Vagina (tissue), 2 donors: ENCODE results near the gene ITIH3. TPM values are rescaled to one million over a fixed set of nuclear protein-coding genes. Genes with fewer than 3 reads are reported as not detected.

Experiments used
- DNase-seq, 2 donors: peaks; one replicate each; pipeline ENCODE4 v3.0.0-alpha.2; 2017; ENCODE audit errors: extremely low spot score in 2 of 2
- H3K27ac ChIP-seq: fragments of 200-600 bp; sonication (generic); one replicate; pipeline ENCODE4 v1.5.1; 2019
- H3K27me3 ChIP-seq: fragments of 200-600 bp; sonication (generic); one replicate; pipeline ENCODE4 v1.5.1; 2019
- H3K36me3 ChIP-seq, 2 donors: fragments of 200-600 bp; sonication (generic); one replicate each; pipeline ENCODE4 v1.5.1; 2017 to 2019
- H3K4me1 ChIP-seq: fragments of 200-600 bp; sonication (generic); one replicate; pipeline ENCODE4 v1.5.1; 2019
- H3K4me3 ChIP-seq, 2 donors: fragments of 200-600 bp; sonication (generic); 1 replicate in 1 of 2; 2 replicates in 1 of 2; pipeline ENCODE4 v1.5.1; 2016 to 2019
- H3K9me3 ChIP-seq: fragments of 200-600 bp; sonication (generic); one replicate; pipeline ENCODE4 v1.5.1; 2019
- POLR2A ChIP-seq, 2 donors: fragments of 450-650 bp; IDR thresholded peaks; one replicate each; pipeline ENCODE4 v1.6.1; 2017; ENCODE audit warnings: antibody characterized with exemption in 2 of 2, mild to moderate bottlenecking in 2 of 2, moderate library complexity in 2 of 2
- POLR2AphosphoS5 ChIP-seq, 2 donors: sonication (generic); formaldehyde crosslinking; IDR thresholded peaks; one replicate each; pipeline ENCODE4 v1.9.0; 2017; ENCODE audit warnings: antibody characterized with exemption in 2 of 2, mild to moderate bottlenecking in 2 of 2, low read depth in 1 of 2; ENCODE audit not compliant: insufficient read depth in 1 of 2
- intact Hi-C: fragments of 100-400 bp; cut with DNase I; formaldehyde crosslinking; loops from one replicate; pipeline ENCODE4 v1.15.1; 2023
- total RNA-seq: library from RNA; depleted of rRNA; stranded (reverse); fragments of >200 nt; gene quantifications from one replicate; pipeline ENCODE4 v1.2.3, GENCODE V29; 2016
- TF ChIP-seq, protein P1 (sequence below), 3 experiments: fragments of 450-650 bp in 2 of 3; fragments of 200-600 bp in 1 of 3; sonication (generic) in 1 of 3; IDR thresholded peaks; one replicate each; pipeline ENCODE4 v1.5.1; 2017 to 2019; ENCODE audit warnings: antibody characterized with exemption in 3 of 3, mild to moderate bottlenecking in 2 of 3, moderate library complexity in 2 of 3

Gene ITIH3
- total RNA-seq, 1 donor from 2014 or later, result 7.6 TPM

DNA sequence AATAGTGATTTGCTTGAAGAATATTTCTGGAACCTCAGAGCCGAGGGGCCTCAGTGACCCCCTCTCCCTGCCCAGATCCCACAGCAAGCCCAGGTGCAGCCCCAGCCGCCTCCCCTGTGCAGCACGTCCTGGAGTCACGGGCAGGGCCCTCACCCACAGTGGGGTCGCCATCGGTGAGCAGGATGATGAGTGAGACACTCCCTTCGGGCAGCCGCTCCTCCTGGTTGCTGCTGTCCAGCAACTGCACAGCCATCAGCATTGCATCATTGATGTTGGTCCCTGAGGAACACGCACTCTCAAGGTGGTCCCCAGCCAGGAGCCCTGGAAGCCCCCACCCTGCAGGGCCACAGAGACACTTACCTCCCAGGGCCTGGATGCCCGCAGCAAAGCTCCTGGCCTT is 29.4 kb downstream of the ITIH3 start:
- Histone ChIP-seq H3K27me3 (no peaks in the 10 kb centered on the region), H3K36me3 (no peaks in the 10 kb centered on the region), H3K27ac (no peak overlapping the region), H3K4me1 (no peaks in the 10 kb centered on the region), H3K9me3 (no peaks in the 10 kb centered on the region), H3K4me3 (no peak overlapping the region)
- intact Hi-C loops, result no loop called here
- no peak for TF ChIP-seq POLR2AphosphoS5 (IDR thresholded peaks at IDR 0.05; ENCODE audit: insufficient read depth in 1 of 2, low read depth in 1 of 2)
- TF ChIP-seq, protein P1, sequence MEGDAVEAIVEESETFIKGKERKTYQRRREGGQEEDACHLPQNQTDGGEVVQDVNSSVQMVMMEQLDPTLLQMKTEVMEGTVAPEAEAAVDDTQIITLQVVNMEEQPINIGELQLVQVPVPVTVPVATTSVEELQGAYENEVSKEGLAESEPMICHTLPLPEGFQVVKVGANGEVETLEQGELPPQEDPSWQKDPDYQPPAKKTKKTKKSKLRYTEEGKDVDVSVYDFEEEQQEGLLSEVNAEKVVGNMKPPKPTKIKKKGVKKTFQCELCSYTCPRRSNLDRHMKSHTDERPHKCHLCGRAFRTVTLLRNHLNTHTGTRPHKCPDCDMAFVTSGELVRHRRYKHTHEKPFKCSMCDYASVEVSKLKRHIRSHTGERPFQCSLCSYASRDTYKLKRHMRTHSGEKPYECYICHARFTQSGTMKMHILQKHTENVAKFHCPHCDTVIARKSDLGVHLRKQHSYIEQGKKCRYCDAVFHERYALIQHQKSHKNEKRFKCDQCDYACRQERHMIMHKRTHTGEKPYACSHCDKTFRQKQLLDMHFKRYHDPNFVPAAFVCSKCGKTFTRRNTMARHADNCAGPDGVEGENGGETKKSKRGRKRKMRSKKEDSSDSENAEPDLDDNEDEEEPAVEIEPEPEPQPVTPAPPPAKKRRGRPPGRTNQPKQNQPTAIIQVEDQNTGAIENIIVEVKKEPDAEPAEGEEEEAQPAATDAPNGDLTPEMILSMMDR (IDR thresholded peaks at IDR 0.05), result no peak
- no peak for TF ChIP-seq POLR2A (IDR thresholded peaks at IDR 0.05)
- DNase-seq, result no peak

DNA sequence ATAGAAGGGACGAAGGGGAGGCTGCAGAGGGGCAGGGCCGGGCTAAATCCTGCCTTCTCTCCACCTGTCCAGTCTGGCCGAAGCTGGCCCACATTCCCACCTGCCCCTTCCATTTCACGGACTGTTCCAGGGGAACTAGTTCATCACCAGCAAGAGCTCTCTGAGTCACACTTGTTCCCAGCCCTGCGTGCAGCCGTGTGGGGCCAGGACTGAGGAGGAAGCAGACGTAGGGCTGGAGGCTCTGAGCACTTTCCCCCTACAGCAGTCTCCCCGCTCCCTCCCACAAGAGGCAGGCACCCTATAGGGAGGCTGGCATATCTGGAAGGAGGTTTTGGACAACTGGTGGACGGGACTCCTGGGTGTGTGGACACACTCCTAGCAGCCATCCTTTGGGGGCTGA is 32.8 kb downstream of the ITIH3 start:
- H3K27ac ChIP-seq, result no peak overlapping the region
- H3K27me3 ChIP-seq, result no peaks in the 10 kb centered on the region
- DNase-seq, result no peak
- no peaks in the 10 kb centered on the region for H3K9me3 ChIP-seq
- no peaks in the 10 kb centered on the region for H3K36me3 ChIP-seq
- H3K4me1 ChIP-seq, result peaks cover 19% of the 10 kb centered on the region
- no peak overlapping the region for H3K4me3 ChIP-seq
- intact Hi-C loops, result no loop called here
- TF ChIP-seq, protein P1 (IDR thresholded peaks at IDR 0.05), result no peak
- TF ChIP-seq POLR2A (IDR thresholded peaks at IDR 0.05) (no peak), POLR2AphosphoS5 (IDR thresholded peaks at IDR 0.05; ENCODE audit: insufficient read depth in 1 of 2, low read depth in 1 of 2) (no peak)

DNA sequence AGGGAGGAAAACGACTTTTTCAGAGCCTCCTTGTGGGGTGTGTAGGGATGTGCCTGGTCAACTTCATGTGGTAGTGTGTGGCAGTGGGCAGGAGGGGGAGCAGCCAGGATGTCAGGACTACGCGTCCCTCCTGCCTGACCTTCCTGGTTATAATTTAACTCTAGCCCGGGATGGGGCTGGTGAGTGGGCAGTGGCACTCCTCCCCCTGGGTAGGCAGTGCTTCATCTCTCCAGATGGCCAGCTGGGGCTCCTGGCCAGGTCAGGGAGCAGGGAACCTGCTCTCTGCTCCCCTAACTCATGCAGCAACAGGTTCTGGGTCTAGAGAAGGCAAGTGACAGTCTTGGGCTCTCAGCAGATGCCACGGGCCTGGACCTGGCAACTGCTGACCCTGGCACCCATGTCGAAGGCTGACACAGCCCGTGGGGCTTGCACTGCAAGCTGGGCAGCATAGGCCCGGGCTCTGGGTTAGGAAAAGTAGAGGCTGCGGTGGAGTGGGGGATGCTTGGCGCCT is 33.3 kb downstream of the ITIH3 start:
- intact Hi-C loops, result no loop called here
- TF ChIP-seq POLR2A (IDR thresholded peaks at IDR 0.05) (no peak), POLR2AphosphoS5 (IDR thresholded peaks at IDR 0.05; ENCODE audit: insufficient read depth in 1 of 2, low read depth in 1 of 2) (no peak)
- no peaks in the 10 kb centered on the region for H3K9me3 ChIP-seq
- DNase-seq, result no peak
- no peak overlapping the region for H3K27ac ChIP-seq
- H3K4me3 ChIP-seq, result no peak overlapping the region
- no peaks in the 10 kb centered on the region for H3K36me3 ChIP-seq
- H3K27me3 ChIP-seq, result no peaks in the 10 kb centered on the region
- H3K4me1 ChIP-seq, result peaks cover 19% of the 10 kb centered on the region

DNA sequence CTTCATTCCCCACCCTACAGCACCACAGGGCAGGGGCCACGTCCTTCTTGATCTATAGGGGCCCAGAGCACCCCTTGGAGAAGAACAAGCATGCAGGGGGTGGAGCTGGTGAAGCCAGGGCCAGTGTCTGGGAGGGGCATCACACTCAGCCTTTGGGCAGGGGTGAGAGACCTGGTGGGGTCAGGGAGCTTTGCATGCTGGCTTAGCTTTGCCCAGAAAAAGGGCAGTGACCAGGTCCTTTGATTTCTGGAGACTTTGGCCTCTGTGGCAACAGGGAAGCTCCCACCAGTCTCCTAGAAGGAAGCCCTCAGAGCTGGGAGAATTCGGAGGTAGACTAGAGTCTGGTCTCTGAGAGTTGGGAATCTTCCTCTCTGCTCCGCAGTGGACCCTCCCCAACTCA is 34.9 kb downstream of the ITIH3 start:
- Histone ChIP-seq H3K4me3 (no peak overlapping the region), H3K9me3 (no peaks in the 10 kb centered on the region), H3K4me1 (peaks cover 19% of the 10 kb centered on the region), H3K27ac (no peak overlapping the region), H3K27me3 (no peaks in the 10 kb centered on the region), H3K36me3 (no peaks in the 10 kb centered on the region)
- TF ChIP-seq, protein P1 (IDR thresholded peaks at IDR 0.05), result no peak
- no peak for TF ChIP-seq POLR2AphosphoS5 (IDR thresholded peaks at IDR 0.05; ENCODE audit: insufficient read depth in 1 of 2, low read depth in 1 of 2)
- TF ChIP-seq POLR2A (IDR thresholded peaks at IDR 0.05), result no peak
- intact Hi-C loops, result no loop called here
- no peak for DNase-seq

DNA sequence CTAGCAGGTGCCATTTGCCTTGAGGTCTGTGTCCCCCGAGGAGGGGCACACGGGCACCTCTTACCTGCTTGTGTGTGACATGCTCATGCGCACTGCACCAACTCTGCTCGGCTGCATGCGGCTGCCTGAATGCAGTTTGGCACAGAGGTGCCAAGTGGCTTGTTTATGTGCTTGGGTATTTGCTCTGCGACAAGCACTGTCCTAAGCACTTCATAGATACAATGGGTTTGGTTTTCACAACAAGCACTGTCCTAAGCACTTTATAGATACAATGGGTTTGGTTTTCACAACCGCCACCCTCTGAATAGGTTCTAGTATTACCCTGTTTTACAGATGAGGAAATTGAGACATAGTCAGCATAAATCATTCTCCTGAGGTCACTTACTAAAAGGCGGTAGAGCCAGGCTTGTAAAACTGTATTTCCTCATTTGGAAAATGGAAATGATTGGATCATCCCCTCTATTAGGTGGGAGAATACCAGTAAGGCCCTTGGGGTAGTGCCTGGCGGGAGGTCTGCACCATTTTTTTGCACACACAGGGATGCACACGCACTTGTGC is 35.4 kb downstream of the ITIH3 start:
- intact Hi-C loops, result no loop called here
- H3K36me3 ChIP-seq, result no peaks in the 10 kb centered on the region
- H3K27me3 ChIP-seq, result no peaks in the 10 kb centered on the region
- peaks cover 19% of the 10 kb centered on the region for H3K4me1 ChIP-seq
- no peaks in the 10 kb centered on the region for H3K9me3 ChIP-seq
- TF ChIP-seq, protein P1 (IDR thresholded peaks at IDR 0.05), result no peak
- TF ChIP-seq POLR2A (IDR thresholded peaks at IDR 0.05) (no peak), POLR2AphosphoS5 (IDR thresholded peaks at IDR 0.05; ENCODE audit: insufficient read depth in 1 of 2, low read depth in 1 of 2) (no peak)
- no peak for DNase-seq
- H3K27ac ChIP-seq, result no peak overlapping the region
- no peak overlapping the region for H3K4me3 ChIP-seq
